AG09319 (cell line): ENCODE data around the gene CEACAM1.
"Not testable (repeated sequence)": the region's sequence is repeated elsewhere in the genome, so short reads cannot be mapped to it uniquely, and the experiment has no call there.

Experiments
- DNase-seq: peaks from one replicate; pipeline ENCODE4 v3.0.0-alpha.2; 2010; ENCODE audit warnings: low read depth; ENCODE audit errors: extremely low read depth
- CTCF ChIP-seq: IDR thresholded peaks from 2 replicates; pipeline ENCODE4 v1.5.1; 2011; ENCODE audit warnings: low read depth, mild to moderate bottlenecking, inconsistent platforms, low read length, moderate library complexity

Gene CEACAM1

GRCh38 chr19:42546831-42547500, 18.7 kb upstream of the CEACAM1 start:
- no peak for DNase-seq
- TF ChIP-seq CTCF = no peak

DNA sequence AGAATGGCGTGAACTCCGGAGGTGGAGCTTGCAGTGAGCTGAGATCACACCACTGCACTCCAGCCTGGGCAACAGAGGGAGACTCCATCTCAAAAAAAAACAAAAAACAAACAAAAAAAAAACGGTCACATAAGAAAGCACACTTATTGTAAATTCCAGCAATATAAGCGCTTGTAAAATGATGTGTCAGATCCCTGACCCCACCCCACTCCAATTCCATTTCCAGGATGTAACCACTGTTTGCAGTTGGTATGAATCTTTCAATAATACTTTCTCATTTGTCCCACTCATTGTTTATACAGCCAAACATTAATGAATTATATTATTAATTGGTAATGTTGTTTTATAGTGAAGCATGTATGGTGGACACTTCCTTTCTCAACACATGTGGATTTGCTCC, 15.9 kb upstream of the CEACAM1 start:
- DNase-seq = no peak
- TF ChIP-seq CTCF = no peak

GRCh38 chr19:42542791-42543190, 14.5 kb upstream of the CEACAM1 start:
- no peak for DNase-seq
- TF ChIP-seq CTCF = no peak

- TF ChIP-seq CTCF = no peak
- DNase-seq = no peak
These were observed 11.8 kb upstream of the CEACAM1 start for GRCh38 chr19:42540071-42540553.

DNA sequence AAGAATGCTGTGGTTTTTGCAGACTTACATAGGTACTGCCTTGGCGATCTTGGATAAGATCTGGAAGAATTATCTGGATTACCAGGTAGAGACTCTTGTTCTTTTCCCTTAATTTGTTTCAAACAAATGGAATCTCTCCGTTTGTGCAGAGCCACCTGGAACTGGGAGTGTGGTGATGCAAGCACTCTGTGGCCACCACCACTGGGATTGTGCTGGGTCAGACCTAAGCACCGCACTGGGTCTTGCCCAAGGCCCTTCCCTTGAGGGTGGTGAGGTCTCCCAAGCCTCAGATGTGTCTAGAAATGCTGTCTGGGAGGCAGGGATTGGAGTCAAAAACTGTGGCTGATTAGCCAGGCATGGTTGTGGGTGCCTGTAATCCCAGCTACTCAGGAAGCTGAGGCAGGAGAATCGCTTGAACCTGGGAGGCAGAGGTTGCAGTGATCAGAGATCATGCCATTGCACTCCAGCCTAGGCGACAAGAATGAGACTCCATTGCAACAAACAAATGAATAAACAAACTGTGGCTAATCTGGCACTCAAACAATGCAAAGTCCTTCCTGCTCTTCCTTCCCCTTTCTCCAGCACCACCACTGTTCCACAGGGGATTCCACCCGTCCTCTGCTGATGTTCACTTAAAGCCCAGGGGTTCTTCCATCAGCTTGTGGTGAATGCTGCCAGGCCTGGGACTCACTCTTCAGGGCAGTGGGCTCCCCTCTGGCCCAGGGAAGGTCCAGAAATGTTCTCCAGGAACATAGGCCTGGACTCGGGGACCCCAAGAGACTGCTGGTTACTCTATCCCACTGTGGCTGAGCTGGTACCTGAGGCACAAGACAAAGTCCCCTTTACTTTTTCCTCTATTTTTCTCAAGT, 10.8 kb upstream of the CEACAM1 start:
- DNase-seq = no peak

DNA sequence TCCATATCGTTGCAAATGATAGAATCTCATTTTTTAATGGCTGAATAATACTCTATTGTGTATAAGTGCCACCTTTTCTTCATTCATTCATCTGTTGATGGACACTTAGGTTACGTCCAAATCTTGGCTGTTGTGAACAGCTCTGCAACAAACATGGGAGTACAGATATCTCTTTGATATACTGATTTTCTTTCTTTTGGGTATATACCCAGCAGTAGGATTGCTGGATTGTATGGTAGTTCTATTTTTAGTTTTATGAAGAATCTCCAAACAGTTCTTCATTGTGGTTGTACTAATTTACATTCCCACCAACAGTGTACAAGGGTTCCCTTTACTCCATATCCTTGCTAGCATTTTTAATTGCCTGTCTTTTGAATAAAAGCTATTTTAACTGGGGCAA, 7.0 kb upstream of the CEACAM1 start:
- not testable (repeated sequence) for DNase-seq

More for the DNA sequence above, 10.8 kb upstream of the CEACAM1 start:
- TF ChIP-seq CTCF = no peak

DNA sequence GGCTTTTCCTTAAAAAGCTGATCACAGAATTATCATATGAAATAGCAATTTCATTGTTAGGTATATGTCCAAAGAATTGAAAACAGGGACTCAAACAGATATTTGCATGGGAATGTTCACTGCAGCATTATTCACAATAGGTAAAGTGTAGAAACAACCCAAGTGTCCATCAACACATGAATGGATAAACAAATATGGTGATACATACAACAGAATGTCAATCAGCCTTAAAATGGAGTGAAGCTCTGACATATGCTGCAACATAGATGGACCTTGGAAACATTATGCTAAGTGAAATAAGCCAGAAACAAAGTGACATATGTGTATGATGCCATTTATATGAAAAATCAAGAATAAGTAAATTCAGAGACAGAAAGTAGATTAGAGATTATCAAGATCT, 6.1 kb upstream of the CEACAM1 start:
- no peak for TF ChIP-seq CTCF
- DNase-seq = no peak
